MM.1S (cell line): Measurements from ENCODE around the gene NLRP6.

Experiments used
- DNase-seq: peaks from one replicate; pipeline ENCODE4 v3.0.0-alpha.2; 2015
- H2AFZ ChIP-seq: fragments of 300-600 bp; sonication (generic); 2 replicates; pipeline ENCODE4 v1.6.0; 2016; ENCODE audit warnings: antibody characterized with exemption, low read length
- H3F3A ChIP-seq: fragments of 300-600 bp; sonication (generic); 2 replicates; pipeline ENCODE4 v1.6.1; 2016; ENCODE audit warnings: mild to moderate bottlenecking, antibody characterized with exemption, low read length, moderate library complexity, mixed read lengths; ENCODE audit not compliant: insufficient read depth
- H3K27ac ChIP-seq: fragments of 300-600 bp; sonication (generic); 2 replicates; pipeline ENCODE4 v1.5.1; 2016; ENCODE audit warnings: mild to moderate bottlenecking, low read length
- H3K27me3 ChIP-seq: fragments of 300-600 bp; sonication (generic); replicated peaks from 2 replicates; pipeline ENCODE4 v1.6.0; 2016; ENCODE audit warnings: low read length; ENCODE audit not compliant: insufficient read depth
- H3K36me3 ChIP-seq: fragments of 300-600 bp; sonication (generic); replicated peaks from 2 replicates; pipeline ENCODE4 v1.6.1; 2016; ENCODE audit warnings: mild to moderate bottlenecking, low read length, mixed read lengths; ENCODE audit not compliant: insufficient read depth
- H3K4me1 ChIP-seq: fragments of 300-600 bp; sonication (generic); 2 replicates; pipeline ENCODE4 v1.6.1; 2016; ENCODE audit warnings: low read length, mixed read lengths
- H3K4me2 ChIP-seq: fragments of 300-600 bp; sonication (generic); 2 replicates; pipeline ENCODE4 v1.6.0; 2016; ENCODE audit warnings: low read depth, low read length
- H3K4me3 ChIP-seq: fragments of 300-600 bp; sonication (generic); 2 replicates; pipeline ENCODE4 v1.5.1; 2016; ENCODE audit warnings: low read length, mixed read lengths
- H3K79me2 ChIP-seq: fragments of 300-600 bp; sonication (generic); 2 replicates; pipeline ENCODE4 v1.6.1; 2016; ENCODE audit warnings: mixed run types, low read length, mixed read lengths
- H3K9ac ChIP-seq: fragments of 300-600 bp; sonication (generic); 2 replicates; pipeline ENCODE4 v1.6.1; 2016; ENCODE audit warnings: low read length, mixed read lengths
- H3K9me2 ChIP-seq: fragments of 300-600 bp; sonication (generic); replicated peaks from 2 replicates; pipeline ENCODE4 v1.6.1; 2016; ENCODE audit warnings: mild to moderate bottlenecking, low read length, mixed read lengths; ENCODE audit not compliant: insufficient read depth
- H3K9me3 ChIP-seq: fragments of 300-600 bp; sonication (generic); replicated peaks from 2 replicates; pipeline ENCODE4 v1.6.1; 2016; ENCODE audit warnings: mild to moderate bottlenecking, low read length, mixed read lengths; ENCODE audit not compliant: insufficient read depth
- H4K20me1 ChIP-seq: fragments of 300-600 bp; sonication (generic); 2 replicates; pipeline ENCODE4 v1.6.1; 2016; ENCODE audit warnings: mild to moderate bottlenecking, low read length, moderate library complexity, mixed read lengths; ENCODE audit not compliant: insufficient read depth
- CTCF ChIP-seq: fragments of 300-600 bp; sonication (generic); IDR thresholded peaks from 2 replicates; pipeline ENCODE4 v1.5.1; 2016; ENCODE audit warnings: antibody characterized with exemption, low read length, mixed read lengths
- EZH2 ChIP-seq: fragments of 300-600 bp; sonication (generic); optimal IDR thresholded peaks from 2 replicates; pipeline ENCODE3; 2017; ENCODE audit warnings: low read depth, mild to moderate bottlenecking, antibody characterized with exemption, low read length, mixed read lengths
- EZH2phosphoT487 ChIP-seq: fragments of 300-600 bp; sonication (generic); IDR thresholded peaks from 2 replicates; pipeline ENCODE4 v1.6.1; 2018; ENCODE audit warnings: antibody characterized with exemption, low read length

Gene NLRP6

DNA sequence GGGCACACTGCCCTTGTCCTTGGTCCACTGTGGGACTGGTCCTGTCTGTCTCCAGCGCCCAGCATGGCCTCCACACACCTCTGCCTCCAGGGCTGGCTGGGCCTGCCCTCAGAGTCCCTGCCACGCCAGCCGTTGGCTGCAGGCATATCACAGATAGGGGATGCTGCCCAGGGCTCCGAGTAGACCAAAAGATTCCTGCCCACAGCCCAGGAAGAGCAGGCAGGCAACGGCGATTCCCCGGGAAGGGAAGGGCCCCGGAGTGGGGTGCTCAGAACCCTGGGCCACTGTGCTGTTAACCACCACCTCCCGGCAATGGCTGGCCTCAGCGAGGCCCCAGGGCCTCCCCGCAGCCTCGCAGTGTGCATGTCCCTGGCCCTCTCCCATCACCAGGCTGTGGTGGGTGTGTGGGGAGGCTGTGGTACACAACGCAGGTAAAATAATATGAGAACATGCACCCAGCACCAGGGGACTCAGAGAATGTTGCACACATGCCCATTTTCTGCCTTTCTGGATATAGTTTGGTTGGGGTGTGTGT is 18.9 kb downstream of the NLRP6 start:
- DNase-seq = no peak
- Histone ChIP-seq H3K4me3 (no peak overlapping the region), H3F3A (no peaks in the 10 kb centered on the region), H2AFZ (no peak overlapping the region), H3K9me2 (no peaks in the 10 kb centered on the region), H3K4me1 (no peaks in the 10 kb centered on the region), H3K79me2 (no peaks in the 10 kb centered on the region), H3K4me2 (no peak overlapping the region), H3K36me3 (no peaks in the 10 kb centered on the region), H3K27me3 (peaks cover 36% of the 10 kb centered on the region), H3K27ac (no peak overlapping the region), H4K20me1 (no peaks in the 10 kb centered on the region), H3K9ac (no peak overlapping the region), H3K9me3 (no peaks in the 10 kb centered on the region)
- TF ChIP-seq CTCF (no peak), EZH2phosphoT487 (no peak), EZH2 (no peak)

GRCh38 chr11:297586-298405 is 19.6 kb downstream of the NLRP6 start:
- Histone ChIP-seq H3K9me2 (no peaks in the 10 kb centered on the region), H3K27ac (no peak overlapping the region), H3K27me3 (peaks cover 41% of the 10 kb centered on the region), H4K20me1 (no peaks in the 10 kb centered on the region), H3K79me2 (no peaks in the 10 kb centered on the region), H3K4me1 (no peaks in the 10 kb centered on the region), H3K9ac (no peak overlapping the region), H3F3A (no peaks in the 10 kb centered on the region), H3K4me2 (no peak overlapping the region), H2AFZ (no peak overlapping the region), H3K9me3 (no peaks in the 10 kb centered on the region), H3K4me3 (no peak overlapping the region), H3K36me3 (no peaks in the 10 kb centered on the region)
- DNase-seq = no peak
- TF ChIP-seq CTCF = no peak
- no peak for TF ChIP-seq EZH2
- TF ChIP-seq EZH2phosphoT487 = no peak

DNA sequence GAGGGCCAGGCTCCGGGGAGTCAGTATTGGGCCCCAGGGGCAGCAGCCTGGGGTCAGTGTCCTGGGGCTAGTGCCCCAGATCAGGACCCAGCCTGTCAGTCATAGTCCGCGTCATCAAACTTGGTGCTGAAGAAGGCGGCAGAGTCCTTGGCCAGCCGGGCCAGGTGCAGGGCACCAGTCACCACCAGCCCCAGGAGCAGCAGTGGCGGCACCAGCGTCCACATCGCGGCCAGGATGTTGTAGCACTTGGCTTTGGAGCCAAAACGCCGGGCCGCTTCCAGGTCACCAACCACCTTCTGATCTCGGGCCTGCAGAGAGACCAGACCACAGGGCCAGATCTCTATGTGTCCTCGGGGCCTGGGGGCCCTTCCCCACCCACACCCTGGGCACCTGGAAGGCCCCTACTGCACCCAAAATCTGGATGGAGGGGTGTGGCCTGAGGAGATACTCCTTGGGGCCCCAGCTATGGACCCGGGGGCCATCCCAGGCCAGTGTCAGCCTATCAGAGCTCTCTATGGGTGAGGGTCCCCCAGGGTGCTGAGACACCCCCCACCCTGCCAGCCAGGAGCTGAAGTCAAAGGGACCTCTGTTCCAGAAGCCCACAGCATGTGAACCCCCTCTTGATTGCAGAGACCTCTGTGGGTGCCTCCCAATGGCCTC is 20.3 kb downstream of the NLRP6 start:
- H3K9me3 ChIP-seq = no peaks in the 10 kb centered on the region
- H3K27me3 ChIP-seq = peaks cover 49% of the 10 kb centered on the region
- no peak overlapping the region for H3K27ac ChIP-seq
- H3K9me2 ChIP-seq = no peaks in the 10 kb centered on the region
- no peak for TF ChIP-seq EZH2phosphoT487
- H4K20me1 ChIP-seq = no peaks in the 10 kb centered on the region
- no peak overlapping the region for H2AFZ ChIP-seq
- H3K79me2 ChIP-seq = no peaks in the 10 kb centered on the region
- no peak overlapping the region for H3K4me3 ChIP-seq
- H3K4me2 ChIP-seq = no peak overlapping the region
- no peaks in the 10 kb centered on the region for H3F3A ChIP-seq
- H3K9ac ChIP-seq = no peak overlapping the region
- no peaks in the 10 kb centered on the region for H3K4me1 ChIP-seq
- H3K36me3 ChIP-seq = no peaks in the 10 kb centered on the region
- no peak for DNase-seq
